ENCODE data around the gene SLC35E1.
"Not testable (repeated sequence)": the region's sequence is repeated elsewhere in the genome, so short reads cannot be mapped to it uniquely, and the experiment has no call there.

Gene SLC35E1

DNA sequence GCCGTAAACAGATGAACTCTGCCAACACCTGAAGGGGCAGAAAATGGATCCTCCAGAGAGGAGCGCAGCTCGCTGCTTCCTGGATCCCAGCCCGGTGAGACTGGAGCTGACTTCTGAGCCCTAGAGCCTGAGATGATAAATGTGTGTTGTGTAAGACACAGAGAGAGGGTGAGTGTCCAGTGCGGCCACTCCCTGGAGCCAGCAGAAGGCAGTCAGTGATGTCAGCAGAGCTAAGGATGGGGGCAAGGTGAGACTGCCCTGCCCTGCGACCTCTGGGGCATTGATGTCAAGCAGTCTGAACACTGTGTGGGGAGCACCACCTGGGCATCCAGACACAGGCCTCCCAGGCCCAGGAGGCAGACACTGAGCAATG, 9.7 kb upstream of the SLC35E1 start:
- DNase-seq (ENCODE audit: low read depth): no peak

- DNase-seq (ENCODE audit: low read depth): no peak
Measured at GRCh38 chr19:16581145-16581970, 9.1 kb upstream of the SLC35E1 start.

- DNase-seq (ENCODE audit: low read depth): no peak
Measured at GRCh38 chr19:16579381-16579780, 7.2 kb upstream of the SLC35E1 start.

DNA sequence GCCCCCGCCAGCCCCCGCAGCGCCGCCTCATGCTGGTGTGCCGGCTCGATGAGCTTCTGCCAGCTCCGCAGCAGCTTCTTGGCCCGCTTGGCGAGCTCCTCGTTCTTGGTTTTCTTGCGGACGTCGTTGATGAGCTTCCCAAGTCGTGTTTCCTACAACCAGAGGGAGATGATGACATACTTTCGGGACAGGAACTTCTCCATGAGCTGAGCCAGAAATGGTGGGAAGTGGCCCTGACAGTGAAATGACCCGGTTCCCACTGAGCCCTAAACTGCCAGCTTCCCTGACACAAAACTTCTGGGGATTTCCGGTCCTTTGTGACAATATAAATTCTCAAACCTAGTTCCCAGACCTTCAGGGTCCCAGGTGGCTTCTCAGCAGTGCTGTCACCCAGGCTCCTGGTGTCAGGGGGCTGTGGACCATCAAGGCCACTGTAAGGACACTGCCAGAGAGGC, 5.3 kb upstream of the SLC35E1 start:
- DNase-seq (ENCODE audit: low read depth): no peak

- DNase-seq (ENCODE audit: low read depth): no peak
Measured at GRCh38 chr19:16576690-16577530, 4.7 kb upstream of the SLC35E1 start.

- DNase-seq (ENCODE audit: low read depth): no peak
Measured at GRCh38 chr19:16575861-16576689, 3.9 kb upstream of the SLC35E1 start.

DNA sequence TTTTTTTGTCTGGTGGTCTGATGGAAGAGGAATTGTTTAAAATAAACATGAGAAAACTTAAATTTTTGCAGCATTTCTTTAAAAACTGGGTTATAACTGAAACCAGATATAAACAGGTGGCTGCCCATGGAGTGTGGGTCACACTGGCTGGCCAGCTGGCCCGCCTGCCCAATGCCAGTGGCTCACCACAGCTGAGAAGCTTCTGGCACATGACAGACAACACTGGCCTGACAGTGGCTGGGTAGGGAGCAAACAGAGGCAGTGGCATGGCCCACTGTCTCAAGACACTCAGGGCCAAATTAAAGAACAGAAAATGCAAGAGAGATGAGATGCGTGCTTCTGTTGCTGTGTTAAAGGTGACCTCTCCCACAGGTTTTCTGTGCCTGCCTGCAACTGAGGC, 3.1 kb upstream of the SLC35E1 start:
- DNase-seq (ENCODE audit: low read depth): no peak

DNA sequence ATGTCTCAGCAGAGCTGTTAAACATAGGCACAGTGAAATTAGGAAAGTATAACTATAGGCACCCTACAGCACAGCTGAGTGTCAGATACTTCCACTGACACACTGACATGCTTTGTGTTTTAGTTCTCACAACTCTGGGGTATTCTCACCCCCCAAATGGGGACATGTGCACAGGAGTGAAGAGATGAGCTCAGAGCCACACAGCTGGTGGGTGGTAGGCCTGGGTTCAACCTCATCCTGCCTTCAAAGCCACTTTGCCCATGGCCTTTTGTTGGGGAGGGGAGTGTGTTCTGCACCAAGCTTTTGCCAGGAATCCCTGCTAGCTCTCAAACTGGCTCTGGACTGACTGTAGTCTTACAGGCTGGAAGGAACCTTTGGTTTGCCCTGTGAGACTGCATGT, 1.7 kb upstream of the SLC35E1 start:
- DNase-seq (ENCODE audit: low read depth): no peak

GRCh38 chr19:16573296-16573695, 1.1 kb upstream of the SLC35E1 start:
- DNase-seq (ENCODE audit: low read depth): no peak

- no peak for DNase-seq (ENCODE audit: low read depth)
Measured at GRCh38 chr19:16571822-16572331, 338 bp downstream of the SLC35E1 start.

DNA sequence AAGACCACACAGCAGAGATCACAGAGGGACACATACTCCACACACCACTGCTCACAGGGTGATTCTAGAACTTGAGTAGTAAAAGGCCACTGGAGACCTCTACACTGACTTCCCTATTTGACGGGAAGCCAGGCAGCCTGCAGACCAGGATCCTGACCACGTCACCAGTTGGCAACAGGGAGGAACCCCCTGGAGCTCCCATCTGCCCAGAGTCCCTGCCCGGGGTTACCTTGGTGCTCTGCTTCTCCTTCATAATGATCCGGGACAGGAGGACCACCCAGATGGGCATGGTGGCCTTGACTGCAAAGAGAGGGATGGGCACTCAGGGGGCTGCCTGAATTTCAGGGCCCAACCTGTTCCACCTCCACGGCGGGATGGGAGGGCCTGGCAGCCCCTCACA, 932 bp downstream of the SLC35E1 start:
- no peak for DNase-seq (ENCODE audit: low read depth)

DNA sequence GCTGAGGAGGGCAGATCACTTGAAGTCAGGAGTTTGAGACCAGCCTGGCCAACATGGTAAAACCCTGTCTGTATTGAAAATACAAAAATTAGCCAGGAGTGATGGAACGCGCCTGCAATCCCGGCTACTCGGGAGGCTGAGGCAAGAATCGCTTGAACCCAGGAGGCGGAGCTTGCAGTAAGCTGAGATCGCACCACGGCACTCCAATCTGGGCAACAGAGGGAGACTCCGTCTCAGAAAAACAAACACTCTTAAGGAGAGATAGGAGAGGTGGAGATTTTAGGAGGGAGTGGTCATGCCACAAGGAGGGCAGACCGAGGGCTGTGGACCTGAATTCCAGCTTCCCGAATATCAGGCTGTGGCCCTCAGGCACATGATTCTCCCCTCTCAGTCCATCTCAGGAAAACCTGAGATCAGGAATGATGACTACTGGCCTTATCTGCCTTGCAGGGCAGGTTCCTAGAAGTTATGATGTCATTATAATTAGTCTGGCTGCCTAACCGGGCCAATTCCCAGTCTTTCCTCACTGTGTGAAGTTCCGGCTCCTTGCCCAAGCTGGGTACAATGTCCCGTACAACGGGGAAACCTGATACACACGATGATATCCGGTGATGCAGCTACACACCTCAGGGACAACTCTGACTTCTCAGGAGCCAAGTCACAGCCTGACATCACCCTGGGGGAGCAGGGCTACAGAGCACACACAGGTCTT, 2.5 kb downstream of the SLC35E1 start:
- no peak for DNase-seq (ENCODE audit: low read depth)

GRCh38 chr19:16566702-16567101, 5.5 kb downstream of the SLC35E1 start:
- no peak for DNase-seq (ENCODE audit: low read depth)

DNA sequence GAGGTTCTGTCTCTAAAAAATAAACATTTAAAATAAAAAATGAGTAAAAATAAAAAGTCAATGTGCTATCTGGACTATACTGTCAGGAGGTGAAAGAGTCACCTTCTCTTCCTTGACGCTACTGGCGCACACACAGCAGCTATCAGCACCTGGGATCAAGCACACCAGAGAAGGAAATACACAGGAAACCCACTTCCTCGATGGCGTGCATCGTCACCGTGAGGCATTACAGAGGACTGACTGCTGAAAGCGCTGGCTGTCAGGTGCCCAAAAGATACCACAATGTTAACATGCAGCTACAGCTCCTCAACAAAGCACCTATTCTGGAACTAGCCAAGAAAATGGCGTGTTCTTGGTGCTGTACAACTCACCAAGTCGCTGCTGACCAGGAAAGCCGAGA, 6.1 kb downstream of the SLC35E1 start:
- DNase-seq (ENCODE audit: low read depth): peak; percentile 50

DNA sequence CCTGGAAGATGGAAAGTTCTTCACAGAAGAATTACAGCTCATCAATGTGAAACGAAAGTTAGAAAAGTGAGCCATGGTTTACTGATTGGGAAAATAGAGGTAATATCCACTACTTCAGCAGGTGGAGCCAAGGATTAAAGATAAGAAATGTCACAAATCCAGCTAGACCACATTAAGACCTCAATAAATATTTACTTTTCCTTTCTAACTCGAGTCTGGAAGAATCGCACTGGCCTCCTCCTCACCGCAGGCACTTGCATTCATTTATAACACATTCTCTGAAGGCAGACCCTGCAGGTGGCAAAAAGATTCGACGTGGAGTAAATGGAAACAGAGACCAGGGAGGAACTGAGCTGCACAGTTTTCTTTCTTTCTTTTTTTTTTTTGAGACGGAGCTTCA, 7.4 kb downstream of the SLC35E1 start:
- no peak for DNase-seq (ENCODE audit: low read depth)

- no peak for DNase-seq (ENCODE audit: low read depth)
Measured at GRCh38 chr19:16562608-16563025, 9.6 kb downstream of the SLC35E1 start.

DNA sequence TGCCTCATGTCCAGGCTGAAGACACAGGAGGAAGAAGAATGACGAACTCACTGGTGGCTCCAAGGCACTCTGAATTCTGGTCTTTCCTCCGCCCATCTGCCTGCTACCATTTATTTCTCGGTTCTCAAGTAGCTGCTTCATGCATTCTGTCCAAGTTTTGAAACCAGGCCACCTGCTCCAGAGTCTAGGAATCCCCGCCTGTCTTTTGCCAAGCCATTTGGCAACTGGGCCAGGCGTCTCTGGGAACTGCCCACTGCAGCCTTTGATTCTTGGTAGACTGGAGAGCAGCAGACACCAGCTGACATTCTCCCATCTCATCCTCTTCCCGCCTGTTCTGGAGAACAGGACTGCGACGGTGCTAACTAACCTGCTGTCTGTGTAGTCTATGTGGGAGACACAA, 10.8 kb downstream of the SLC35E1 start:
- DNase-seq (ENCODE audit: low read depth): no peak

- no peak for DNase-seq (ENCODE audit: low read depth)
Measured at GRCh38 chr19:16559780-16560276, 12.4 kb downstream of the SLC35E1 start.

- no peak for DNase-seq (ENCODE audit: low read depth)
Measured at GRCh38 chr19:16554776-16555175, 17.4 kb downstream of the SLC35E1 start.

DNA sequence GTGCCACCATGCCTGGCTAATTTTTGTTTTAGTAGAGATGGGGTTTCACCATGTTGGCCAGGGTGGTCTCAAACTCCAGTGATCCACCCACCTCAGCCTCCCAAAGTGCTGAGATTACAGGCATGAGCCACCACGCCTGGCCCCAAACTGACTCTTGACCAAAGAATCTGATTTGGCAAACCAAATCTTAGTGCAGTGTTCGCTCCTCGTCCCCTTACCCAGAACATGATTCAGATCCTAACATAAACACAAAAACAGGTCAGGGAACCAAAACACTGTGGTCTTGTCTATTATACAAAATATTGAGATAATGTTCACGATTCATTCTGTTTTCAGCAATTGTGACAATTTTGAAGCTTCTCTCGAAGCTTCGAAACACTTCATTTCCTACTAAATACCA, 20.3 kb downstream of the SLC35E1 start:
- not testable (repeated sequence) for DNase-seq (ENCODE audit: low read depth)

- no peak for DNase-seq (ENCODE audit: low read depth)
Measured at GRCh38 chr19:16548956-16549355, 23.3 kb downstream of the SLC35E1 start.

Data from activated T-helper 9 cell treated with anti-CD3 and anti-CD28 coated beads, Interleukin-2, amount 50 U/mL, for 16 hours (primary cell).